GM21717 (cell line): Measurements from ENCODE around the gene BAX.

ENCODE experiments used
- ATAC-seq: cut with Tn5 transposase; IDR thresholded peaks from one replicate; pipeline ENCODE4 v1.9.1; 2021; ENCODE audit warnings: mild to moderate bottlenecking, moderate library complexity; ENCODE audit not compliant: unreplicated experiment

Gene BAX

GRCh38 chr19:48961673-48962028, 7.0 kb downstream of the BAX start:
- ATAC-seq, result no peak

- ATAC-seq, result peak; percentile 38
Measured at GRCh38 chr19:48962029-48962848, 7.6 kb downstream of the BAX start.

GRCh38 chr19:48962849-48963165, 8.1 kb downstream of the BAX start:
- ATAC-seq, result no peak

- no peak for ATAC-seq
Measured at GRCh38 chr19:48963371-48964204, 8.9 kb downstream of the BAX start.

GRCh38 chr19:48964205-48965039, 9.7 kb downstream of the BAX start:
- ATAC-seq, result no peak

- ATAC-seq, result peak; percentile 44
Measured at GRCh38 chr19:48965040-48965805, 10.5 kb downstream of the BAX start, which contains the start of gene FTL. TSS of gene FTL (plus strand) at chr19:48965309. CDS start at chr19:48965508, 199 bp downstream.

GRCh38 chr19:48965806-48966540, 11.3 kb downstream of the BAX start:
- peak; percentile 14 for ATAC-seq

GRCh38 chr19:48966541-48967345, 12.1 kb downstream of the BAX start:
- no peak for ATAC-seq

GRCh38 chr19:48967346-48968178, 12.9 kb downstream of the BAX start:
- ATAC-seq, result no peak

- ATAC-seq, result no peak
Measured at GRCh38 chr19:48968179-48968661, 13.5 kb downstream of the BAX start.

- no peak for ATAC-seq
Measured at GRCh38 chr19:48968813-48969218, 14.1 kb downstream of the BAX start.

GRCh38 chr19:48969276-48970138, 14.8 kb downstream of the BAX start:
- ATAC-seq, result no peak

GRCh38 chr19:48970139-48970766, 15.6 kb downstream of the BAX start:
- no peak for ATAC-seq

- ATAC-seq, result no peak
Measured at GRCh38 chr19:48970923-48971395, 16.3 kb downstream of the BAX start.

GRCh38 chr19:48975947-48976847, 21.5 kb downstream of the BAX start:
- no peak for ATAC-seq
